CD8-positive, alpha-beta memory T cell (primary cell): ENCODE data around the gene ING1. TPM values are rescaled to one million over a fixed set of nuclear protein-coding genes. Genes with fewer than 3 reads are reported as not detected.
A peak's percentile ranks its signal among the peaks of the same experiment; 100 is the strongest.
"Not testable (repeated sequence)": the region's sequence is repeated elsewhere in the genome, so short reads cannot be mapped to it uniquely, and the experiment has no call there.

Source experiments
- CTCF ChIA-PET: fragments of 350-600 bp; sonication (Branson Sonifier 250); formaldehyde crosslinking; loops from one replicate; lab custom pipeline; 2021; ENCODE audit warnings: antibody characterized with exemption; lab: Charles Lee
- POLR2A ChIA-PET: fragments of 350-600 bp; sonication (Branson Sonifier 250); formaldehyde crosslinking; loops from one replicate; lab custom pipeline; 2021; ENCODE audit warnings: antibody characterized with exemption; lab: Charles Lee
- DNase-seq, 5 donors: peaks; one replicate each; pipeline versions ENCODE4 v3.0.0 to v3.0.0-alpha.2; 2020 to 2022; ENCODE audit warnings: mixed read lengths in 1 of 5
- H3K27ac ChIP-seq: one replicate; pipeline ENCODE4 v1.7.0; 2013; ENCODE audit warnings: low read depth, mild to moderate bottlenecking, low read length, moderate library complexity
- H3K27me3 ChIP-seq: 2 replicates; pipeline ENCODE4 v1.7.0; 2013; ENCODE audit warnings: low read length, mild to moderate bottlenecking; ENCODE audit not compliant: insufficient read depth, poor library complexity, severe bottlenecking
- H3K36me3 ChIP-seq: 2 replicates; pipeline ENCODE4 v1.7.0; 2013; ENCODE audit warnings: mild to moderate bottlenecking, low read length, moderate library complexity; ENCODE audit not compliant: insufficient read depth
- H3K4me1 ChIP-seq: 2 replicates; pipeline ENCODE4 v1.7.0; 2013; ENCODE audit warnings: mild to moderate bottlenecking, low read length, moderate library complexity; ENCODE audit not compliant: insufficient read depth
- H3K4me3 ChIP-seq: 2 replicates; pipeline ENCODE4 v1.7.0; 2013; ENCODE audit warnings: mild to moderate bottlenecking, low read length
- H3K9me3 ChIP-seq: 2 replicates; pipeline ENCODE4 v1.7.0; 2013; ENCODE audit warnings: mild to moderate bottlenecking, low read length
- H3K27ac Mint-ChIP-seq, 8 donors: one replicate each; pipeline ENCODE4 v1.8.0; 2020 to 2021; ENCODE audit warnings: mixed read lengths in 8 of 8, mild to moderate bottlenecking in 6 of 8, inconsistent platforms in 3 of 8, moderate library complexity in 3 of 8
- H3K27me3 Mint-ChIP-seq, 2 donors: one replicate each; pipeline ENCODE4 v1.8.0; 2020 to 2021; ENCODE audit warnings: mixed read lengths in 2 of 2, mild to moderate bottlenecking in 1 of 2, moderate library complexity in 1 of 2
- H3K36me3 Mint-ChIP-seq, 3 donors: one replicate each; pipeline ENCODE4 v1.8.0; 2020 to 2021; ENCODE audit warnings: mixed read lengths in 3 of 3, inconsistent platforms in 1 of 3, mild to moderate bottlenecking in 1 of 3
- H3K4me1 Mint-ChIP-seq, 3 donors: one replicate each; pipeline ENCODE4 v1.8.0; 2020 to 2021; ENCODE audit warnings: mixed read lengths in 3 of 3, inconsistent platforms in 1 of 3, mild to moderate bottlenecking in 1 of 3
- H3K4me3 Mint-ChIP-seq, 7 donors: one replicate each; pipeline ENCODE4 v1.8.0; 2020 to 2021; ENCODE audit warnings: mixed read lengths in 7 of 7, mild to moderate bottlenecking in 6 of 7, moderate library complexity in 4 of 7, inconsistent platforms in 2 of 7
- H3K9me3 Mint-ChIP-seq, 5 donors: one replicate each; pipeline ENCODE4 v1.8.0; 2020 to 2022; ENCODE audit warnings: mixed read lengths in 5 of 5, mild to moderate bottlenecking in 3 of 5, moderate library complexity in 2 of 5, inconsistent platforms in 1 of 5
- polyA plus RNA-seq: library from polyadenylated mRNA; unstranded; fragments of 300-500 nt; fragmentation: Illumina TruSeq; gene quantifications from one replicate; pipeline ENCODE4 v1.2.3, GENCODE V29; 2021
- total RNA-seq, 2 experiments: library from RNA; stranded (reverse); gene quantifications; one replicate each; pipeline ENCODE4 v1.2.3, GENCODE V29; 2021

The ING1 gene
- total and polyA plus RNA-seq, 3 experiments from 2014 or later = 16.6 to 18.5 (median 16.9) TPM

GRCh38 chr13:110696776-110697175 lies 16.7 kb upstream of the ING1 start:
- H3K4me3 Mint-ChIP-seq = no peak overlapping the region
- peaks cover 10 to 39% (median 32%) of the 10 kb centered on the region in 3 donors for H3K4me1 Mint-ChIP-seq
- Histone ChIP-seq H3K4me1 (no peaks in the 10 kb centered on the region), H3K4me3 (no peak overlapping the region), H3K27ac (no peak overlapping the region), H3K27me3 (no peaks in the 10 kb centered on the region), H3K36me3 (peaks cover 30% of the 10 kb centered on the region), H3K9me3 (no peaks in the 10 kb centered on the region)
- H3K9me3 Mint-ChIP-seq = no peaks in the 10 kb centered on the region
- no peak for DNase-seq
- H3K27me3 Mint-ChIP-seq = no peaks in the 10 kb centered on the region
- peaks cover 3 to 66% (median 12%) of the 10 kb centered on the region in 3 donors for H3K36me3 Mint-ChIP-seq
- POLR2A ChIA-PET = no interaction called here
- CTCF ChIA-PET = no interaction called here
- H3K27ac Mint-ChIP-seq = no peak overlapping the region

DNA sequence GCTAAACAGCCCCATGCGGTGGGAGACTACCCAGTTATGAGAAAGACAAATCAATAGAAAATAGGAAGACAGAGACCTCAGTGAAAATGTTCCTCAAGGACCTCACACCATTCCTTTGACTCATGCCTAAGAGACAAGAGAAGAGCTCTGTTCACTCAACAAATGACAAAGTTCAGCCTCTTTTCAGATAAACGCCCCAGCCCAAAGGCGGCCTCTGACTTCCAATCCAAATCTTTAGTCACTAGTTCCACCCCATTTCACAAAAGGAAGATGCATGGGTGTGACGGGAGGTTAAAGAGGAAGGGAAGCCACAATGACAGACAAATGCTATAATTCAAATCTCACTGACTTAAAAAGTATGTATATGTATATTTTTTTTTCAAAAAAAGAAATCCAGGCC lies 15.7 kb upstream of the ING1 start:
- Histone ChIP-seq H3K36me3 (peaks cover 30% of the 10 kb centered on the region), H3K27ac (no peak overlapping the region), H3K4me1 (peaks cover 6% of the 10 kb centered on the region), H3K9me3 (no peaks in the 10 kb centered on the region), H3K4me3 (no peak overlapping the region), H3K27me3 (no peaks in the 10 kb centered on the region)
- H3K36me3 Mint-ChIP-seq = peaks cover 3 to 73% (median 15%) of the 10 kb centered on the region in 3 donors
- peaks cover 18 to 49% (median 40%) of the 10 kb centered on the region in 3 donors for H3K4me1 Mint-ChIP-seq
- H3K4me3 Mint-ChIP-seq = no peak overlapping the region
- DNase-seq = no peak
- no peaks in the 10 kb centered on the region for H3K9me3 Mint-ChIP-seq
- peak overlapping the region in 1 of 8 donors; percentile 29 for H3K27ac Mint-ChIP-seq
- ChIA-PET POLR2A (no interaction called here), CTCF (no interaction called here)
- H3K27me3 Mint-ChIP-seq = no peaks in the 10 kb centered on the region

DNA sequence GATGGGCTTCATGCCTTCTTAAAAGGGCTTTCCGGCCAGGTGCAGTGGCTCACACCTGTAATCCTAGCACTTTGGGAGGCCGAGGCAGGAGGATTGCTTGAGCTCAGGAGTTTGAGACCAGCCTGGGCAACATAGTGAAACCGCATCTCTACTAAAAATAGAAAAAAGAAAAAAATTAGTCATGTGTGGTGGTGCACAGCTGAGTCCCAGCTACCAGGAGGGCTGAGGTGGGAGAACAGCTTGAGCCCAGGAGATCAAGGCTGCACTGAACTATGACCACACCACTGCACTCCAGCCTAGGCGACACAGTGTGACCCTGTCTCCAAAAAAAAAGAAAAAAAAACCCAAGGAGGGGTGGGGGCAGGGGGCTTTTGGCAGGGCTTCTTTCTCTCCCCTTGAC lies 14.8 kb upstream of the ING1 start:
- H3K4me1 Mint-ChIP-seq = peaks cover 25 to 58% (median 46%) of the 10 kb centered on the region in 3 donors

DNA sequence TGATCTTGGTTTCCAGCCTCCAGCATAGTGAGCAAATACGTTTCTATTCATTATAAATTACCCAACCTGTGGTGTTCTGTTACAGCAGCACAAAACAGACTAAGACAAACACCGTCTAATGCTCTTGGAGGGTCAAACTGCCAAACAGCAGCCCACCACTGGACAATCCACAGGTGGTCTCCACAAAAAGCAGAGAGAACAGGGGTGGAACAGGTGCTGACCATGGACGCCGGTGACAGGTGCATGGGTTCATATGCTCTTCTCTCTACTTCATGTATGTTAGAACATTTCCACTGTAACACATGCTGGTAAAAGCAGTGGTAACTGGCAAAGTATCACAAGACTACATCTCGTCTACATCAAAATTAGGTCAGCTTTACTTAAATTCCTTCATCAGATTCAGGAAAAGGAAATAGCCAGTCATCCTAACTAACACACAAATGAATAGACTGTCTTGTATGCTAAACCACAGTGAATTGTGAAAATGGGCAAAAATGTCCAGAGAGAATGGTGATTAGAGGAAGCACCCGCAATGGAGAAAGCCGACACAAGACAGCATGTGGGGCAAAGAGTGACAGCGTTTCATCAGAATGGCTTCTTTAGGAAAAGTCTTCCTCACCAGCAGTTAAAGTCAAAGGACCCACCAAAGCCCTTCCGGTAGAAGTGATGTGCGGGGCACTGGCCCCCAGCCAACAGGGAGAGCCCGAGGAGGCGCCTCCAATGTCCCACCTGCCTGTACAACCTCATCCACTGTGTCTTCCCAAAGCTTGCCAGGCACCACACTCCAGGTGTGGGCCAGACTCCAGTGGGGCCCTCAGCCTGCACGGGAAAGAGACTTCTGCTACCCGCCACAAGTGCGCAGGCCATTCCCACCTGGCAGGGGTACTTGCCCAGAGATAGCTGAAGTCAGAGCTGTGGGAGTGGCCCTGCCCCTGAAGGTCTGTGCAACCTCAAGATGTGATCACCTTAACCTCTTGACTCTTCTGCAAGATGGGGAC lies 14.1 kb upstream of the ING1 start:
- Mint-ChIP-seq H3K36me3 (peaks cover 0 to 77% (median 15%) of the 10 kb centered on the region in 3 donors), H3K9me3 (no peaks in the 10 kb centered on the region), H3K4me3 (no peak overlapping the region), H3K27ac (peak overlapping the region in 1 of 8 donors; percentile 66), H3K4me1 (peaks cover 26 to 64% (median 49%) of the 10 kb centered on the region in 3 donors), H3K27me3 (no peaks in the 10 kb centered on the region)
- H3K9me3 ChIP-seq = no peaks in the 10 kb centered on the region
- peaks cover 30% of the 10 kb centered on the region for H3K36me3 ChIP-seq
- POLR2A ChIA-PET = no interaction called here
- DNase-seq = no peak
- no peak overlapping the region for H3K4me3 ChIP-seq
- H3K27ac ChIP-seq = no peak overlapping the region
- peaks cover 9% of the 10 kb centered on the region for H3K4me1 ChIP-seq
- H3K27me3 ChIP-seq = no peaks in the 10 kb centered on the region
- CTCF ChIA-PET = no interaction called here

More for the DNA sequence above, 14.8 kb upstream of the ING1 start:
- H3K27ac ChIP-seq = no peak overlapping the region
- Mint-ChIP-seq H3K36me3 (peaks cover 0 to 77% (median 15%) of the 10 kb centered on the region in 3 donors), H3K4me3 (no peak overlapping the region), H3K27ac (peak overlapping the region in 1 of 8 donors; percentile 66), H3K9me3 (no peaks in the 10 kb centered on the region), H3K27me3 (no peaks in the 10 kb centered on the region)
- peaks cover 30% of the 10 kb centered on the region for H3K36me3 ChIP-seq
- ChIA-PET CTCF (no interaction called here), POLR2A (no interaction called here)
- peaks cover 9% of the 10 kb centered on the region for H3K4me1 ChIP-seq
- H3K4me3 ChIP-seq = no peak overlapping the region
- DNase-seq = no peak
- H3K9me3 ChIP-seq = no peaks in the 10 kb centered on the region
- no peaks in the 10 kb centered on the region for H3K27me3 ChIP-seq

DNA sequence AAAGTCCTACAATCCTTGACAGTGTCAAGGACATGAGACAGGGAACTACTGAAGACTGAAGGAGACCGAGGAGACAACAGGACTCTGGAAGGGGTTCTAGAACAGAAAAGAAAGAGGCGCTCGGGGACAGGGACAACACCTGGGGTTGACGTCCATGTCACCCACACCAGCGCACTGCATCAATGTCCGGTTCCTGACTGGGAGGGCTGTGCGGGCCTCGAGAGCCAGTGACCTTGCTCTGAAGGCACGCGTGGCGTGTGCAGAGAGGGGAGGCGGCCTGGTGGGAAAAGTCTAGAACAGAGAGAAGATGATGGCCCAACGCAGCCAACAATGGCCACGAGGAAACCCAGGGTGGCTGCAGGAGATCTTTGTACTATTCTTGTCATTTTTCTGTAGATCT lies 13.3 kb upstream of the ING1 start:
- H3K36me3 ChIP-seq = peaks cover 30% of the 10 kb centered on the region
- H3K4me3 Mint-ChIP-seq = no peak overlapping the region

DNA sequence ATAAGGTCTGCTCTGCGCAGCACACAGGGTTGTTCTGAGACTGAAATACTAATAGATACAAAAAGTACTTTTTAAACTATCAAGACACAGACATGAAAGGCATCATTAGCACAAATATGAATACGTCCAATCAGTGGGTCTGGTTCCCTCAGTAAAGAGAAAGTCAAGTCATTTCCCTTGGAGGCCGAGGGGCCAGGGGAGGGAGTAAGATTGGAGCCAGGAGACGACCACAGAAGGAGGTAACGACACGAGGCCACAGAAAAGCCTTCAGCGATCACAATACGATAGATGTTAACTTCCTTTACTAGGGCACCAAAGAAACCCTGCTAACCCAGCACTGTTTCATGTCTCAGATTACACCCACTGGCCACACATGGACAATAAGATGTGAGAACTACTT lies 12.9 kb upstream of the ING1 start:
- H3K9me3 ChIP-seq = no peaks in the 10 kb centered on the region
- peaks cover 36 to 75% (median 59%) of the 10 kb centered on the region in 3 donors for H3K4me1 Mint-ChIP-seq
- H3K27ac Mint-ChIP-seq = no peak overlapping the region
- H3K36me3 Mint-ChIP-seq = peaks cover 0 to 73% (median 15%) of the 10 kb centered on the region in 3 donors
- no peak for DNase-seq
- no peaks in the 10 kb centered on the region for H3K27me3 Mint-ChIP-seq
- H3K27ac ChIP-seq = no peak overlapping the region
- peaks cover 17% of the 10 kb centered on the region for H3K4me1 ChIP-seq
- no peaks in the 10 kb centered on the region for H3K9me3 Mint-ChIP-seq
- H3K4me3 ChIP-seq = no peak overlapping the region
- H3K36me3 ChIP-seq = peaks cover 30% of the 10 kb centered on the region
- CTCF ChIA-PET = no interaction called here
- H3K4me3 Mint-ChIP-seq = no peak overlapping the region
- H3K27me3 ChIP-seq = no peaks in the 10 kb centered on the region
- POLR2A ChIA-PET = no interaction called here

More for the DNA sequence above, 13.3 kb upstream of the ING1 start:
- Histone ChIP-seq H3K27me3 (no peaks in the 10 kb centered on the region), H3K27ac (no peak overlapping the region), H3K9me3 (no peaks in the 10 kb centered on the region), H3K4me1 (peaks cover 14% of the 10 kb centered on the region), H3K4me3 (no peak overlapping the region)
- Mint-ChIP-seq H3K4me1 (peaks cover 32 to 70% (median 55%) of the 10 kb centered on the region in 3 donors), H3K27ac (peak overlapping the region in 1 of 8 donors; percentile 21), H3K9me3 (no peaks in the 10 kb centered on the region), H3K36me3 (peaks cover 0 to 74% (median 15%) of the 10 kb centered on the region in 3 donors), H3K27me3 (no peaks in the 10 kb centered on the region)
- DNase-seq = no peak
- ChIA-PET CTCF (no interaction called here), POLR2A (no interaction called here)

- CTCF ChIA-PET = interaction anchor here (2.1 kb wide), 1 partner anchor 18 kb away, joined by 8 read pairs; no protein-coding TSS in a partner anchor
- H3K27ac Mint-ChIP-seq, DNase-seq, H3K27me3 Mint-ChIP-seq, H3K27ac ChIP-seq, H3K9me3 Mint-ChIP-seq, H3K4me3 Mint-ChIP-seq, POLR2A ChIA-PET, H3K27me3 ChIP-seq, H3K9me3 ChIP-seq, H3K4me3 ChIP-seq: not testable (repeated sequence)
- Histone ChIP-seq H3K4me1 (peaks cover 17% of the 10 kb centered on the region), H3K36me3 (peaks cover 30% of the 10 kb centered on the region)
- H3K4me1 Mint-ChIP-seq = peaks cover 36 to 76% (median 59%) of the 10 kb centered on the region in 3 donors
- H3K36me3 Mint-ChIP-seq = peaks cover 0 to 70% (median 15%) of the 10 kb centered on the region in 3 donors
Observed at GRCh38 chr13:110701061-110701460, 12.4 kb upstream of the ING1 start.

- H3K36me3 ChIP-seq = peaks cover 30% of the 10 kb centered on the region
- no peak overlapping the region for H3K27ac Mint-ChIP-seq
- POLR2A ChIA-PET = no interaction called here
Observed at GRCh38 chr13:110702089-110702488, 11.4 kb upstream of the ING1 start.

More at GRCh38 chr13:110702089-110702488, 11.4 kb upstream of the ING1 start:
- H3K4me1 ChIP-seq = peaks cover 25% of the 10 kb centered on the region
- Mint-ChIP-seq H3K9me3 (no peaks in the 10 kb centered on the region), H3K36me3 (peaks cover 0 to 59% (median 14%) of the 10 kb centered on the region in 3 donors), H3K4me1 (peaks cover 44 to 76% (median 62%) of the 10 kb centered on the region in 3 donors), H3K4me3 (peak overlapping the region in 1 of 7 donors; percentile 20), H3K27me3 (no peaks in the 10 kb centered on the region)
- H3K4me3 ChIP-seq = no peak overlapping the region
- CTCF ChIA-PET = interaction anchor here (2.1 kb wide), 1 partner anchor 19 kb away, joined by 8 read pairs; no protein-coding TSS in a partner anchor
- no peaks in the 10 kb centered on the region for H3K27me3 ChIP-seq
- no peaks in the 10 kb centered on the region for H3K9me3 ChIP-seq
- DNase-seq = no peak
- no peak overlapping the region for H3K27ac ChIP-seq
